Tibial nerve (tissue), 4 donors: ENCODE data around the gene COL1A1. TPM values are rescaled to one million over a fixed set of nuclear protein-coding genes. Genes with fewer than 3 reads are reported as not detected.

Experiments
- DNase-seq, 2 donors: peaks; one replicate each; pipeline ENCODE4 v3.0.0-alpha.2; 2019; ENCODE audit warnings: low spot score in 2 of 2
- H3K27ac ChIP-seq, 4 donors: fragments of 200-600 bp; sonication (generic) in 3 of 4; one replicate each; pipeline ENCODE4 v1.5.1; 2017 to 2019; ENCODE audit warnings: mild to moderate bottlenecking in 1 of 4
- H3K27me3 ChIP-seq, 2 donors: fragments of 200-600 bp; sonication (generic) in 1 of 2; one replicate each; pipeline versions ENCODE4 v1.5.1 to v1.6.0; 2017 to 2019
- H3K36me3 ChIP-seq, 3 donors: fragments of 200-600 bp; sonication (generic); one replicate each; pipeline ENCODE4 v1.5.1; 2018 to 2019
- H3K4me1 ChIP-seq, 4 donors: fragments of 200-600 bp; sonication (generic) in 3 of 4; one replicate each; pipeline ENCODE4 v1.5.1; 2017 to 2019
- H3K4me3 ChIP-seq, 4 donors: fragments of 200-600 bp; sonication (generic) in 3 of 4; one replicate each; pipeline ENCODE4 v1.5.1; 2017 to 2019; ENCODE audit warnings: mild to moderate bottlenecking in 1 of 4, moderate library complexity in 1 of 4
- H3K9me3 ChIP-seq, 4 donors: fragments of 200-600 bp; sonication (generic) in 3 of 4; one replicate each; pipeline ENCODE4 v1.5.1; 2017 to 2019
- EP300 ChIP-seq, 2 donors: sonication (generic); formaldehyde crosslinking; IDR thresholded peaks; one replicate each; pipeline ENCODE4 v1.6.1; 2017; ENCODE audit warnings: antibody characterized with exemption in 2 of 2, mild to moderate bottlenecking in 1 of 2
- POLR2A ChIP-seq, 2 donors: fragments of 450-650 bp; IDR thresholded peaks; one replicate each; pipeline ENCODE4 v1.6.1; 2017; ENCODE audit warnings: antibody characterized with exemption in 2 of 2, mild to moderate bottlenecking in 2 of 2, moderate library complexity in 2 of 2
- WGBS, 2 donors: methylation state at CpG; one replicate each; pipeline ENCODE4 v1.1.5; 2018; 5-methylcytosine and 5-hydroxymethylcytosine counted together
- total RNA-seq, 4 donors: library from RNA; depleted of rRNA; stranded (reverse); fragments of >200 nt; gene quantifications; one replicate each; pipeline ENCODE4 v1.1.0, GENCODE V29; 2016
- TF ChIP-seq, protein P1 (sequence below), 5 experiments: fragments of 200-600 bp in 3 of 5; fragments of 450-650 bp in 2 of 5; sonication (generic) in 3 of 5; IDR thresholded peaks; one replicate each; pipeline ENCODE4 v1.5.1; 2016 to 2019; ENCODE audit warnings: antibody characterized with exemption in 5 of 5, mild to moderate bottlenecking in 3 of 5, moderate library complexity in 2 of 5

The COL1A1 gene
- total RNA-seq, 4 donors from 2014 or later = 31.5 to 185 (median 73.0) TPM

DNA sequence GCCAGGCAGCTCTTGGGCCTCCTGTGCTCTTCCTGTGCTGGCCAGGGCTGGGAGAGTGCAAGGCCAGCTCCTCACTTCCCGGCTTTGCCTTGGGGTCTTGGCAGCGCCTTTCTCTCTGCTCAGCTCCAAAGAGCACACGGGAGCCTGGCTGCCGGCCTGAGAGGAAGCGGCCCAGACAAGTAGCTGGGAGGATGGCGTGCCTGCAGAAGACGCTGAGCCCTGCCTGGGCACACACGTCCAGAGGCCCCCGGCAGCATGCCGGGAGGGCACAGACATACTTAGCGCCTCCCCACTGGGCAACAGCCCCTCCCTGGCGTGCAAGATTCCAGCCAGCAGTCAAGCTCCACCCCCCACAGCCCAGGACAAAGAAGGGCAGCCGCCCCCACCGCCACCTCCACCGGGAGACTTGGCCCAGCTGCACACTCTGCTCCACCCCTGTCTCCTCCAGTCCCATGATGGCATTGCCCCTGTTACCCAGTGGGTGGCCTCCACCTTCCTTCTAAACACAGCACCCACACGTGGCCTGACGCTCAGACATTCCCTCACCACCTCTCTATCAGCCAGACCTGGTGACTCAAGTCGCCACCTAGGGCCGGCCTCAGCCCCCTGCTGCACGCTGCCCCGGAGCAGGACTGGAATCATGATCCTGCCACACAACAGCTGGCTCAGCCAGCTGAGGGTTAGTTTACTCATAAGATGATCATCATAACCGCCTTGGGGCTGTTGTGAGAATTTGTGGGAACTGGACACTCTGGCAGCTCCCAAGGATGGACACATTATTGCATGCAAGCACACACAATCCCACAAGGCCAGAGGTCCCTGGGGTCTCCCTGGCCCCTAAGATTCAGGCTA lies 23.2 kb downstream of the COL1A1 start:
- Histone ChIP-seq H3K27me3 (no peaks in the 10 kb centered on the region), H3K36me3 (no peaks in the 10 kb centered on the region), H3K4me1 (peaks cover 0 to 80% (median 26%) of the 10 kb centered on the region in 4 donors), H3K9me3 (no peaks in the 10 kb centered on the region), H3K27ac (peak overlapping the region; percentile 33 to 89 (median 78)), H3K4me3 (peak overlapping the region in 2 of 4 donors; percentile 0 to 26)
- TF ChIP-seq POLR2A (IDR thresholded peaks at IDR 0.05) = peak in 1 of 2 donors; percentile 18
- TF ChIP-seq, protein P1, sequence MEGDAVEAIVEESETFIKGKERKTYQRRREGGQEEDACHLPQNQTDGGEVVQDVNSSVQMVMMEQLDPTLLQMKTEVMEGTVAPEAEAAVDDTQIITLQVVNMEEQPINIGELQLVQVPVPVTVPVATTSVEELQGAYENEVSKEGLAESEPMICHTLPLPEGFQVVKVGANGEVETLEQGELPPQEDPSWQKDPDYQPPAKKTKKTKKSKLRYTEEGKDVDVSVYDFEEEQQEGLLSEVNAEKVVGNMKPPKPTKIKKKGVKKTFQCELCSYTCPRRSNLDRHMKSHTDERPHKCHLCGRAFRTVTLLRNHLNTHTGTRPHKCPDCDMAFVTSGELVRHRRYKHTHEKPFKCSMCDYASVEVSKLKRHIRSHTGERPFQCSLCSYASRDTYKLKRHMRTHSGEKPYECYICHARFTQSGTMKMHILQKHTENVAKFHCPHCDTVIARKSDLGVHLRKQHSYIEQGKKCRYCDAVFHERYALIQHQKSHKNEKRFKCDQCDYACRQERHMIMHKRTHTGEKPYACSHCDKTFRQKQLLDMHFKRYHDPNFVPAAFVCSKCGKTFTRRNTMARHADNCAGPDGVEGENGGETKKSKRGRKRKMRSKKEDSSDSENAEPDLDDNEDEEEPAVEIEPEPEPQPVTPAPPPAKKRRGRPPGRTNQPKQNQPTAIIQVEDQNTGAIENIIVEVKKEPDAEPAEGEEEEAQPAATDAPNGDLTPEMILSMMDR (IDR thresholded peaks at IDR 0.05) = peak; percentile 32 to 58 (median 49)
- TF ChIP-seq EP300 (IDR thresholded peaks at IDR 0.05) = peak in 1 of 2 donors; percentile 75
- 6 to 10% methylated on average over 19 to 22 of the region's 22 CpGs for WGBS, 2 donors
- DNase-seq = peak in 1 of 2 donors; percentile 43

DNA sequence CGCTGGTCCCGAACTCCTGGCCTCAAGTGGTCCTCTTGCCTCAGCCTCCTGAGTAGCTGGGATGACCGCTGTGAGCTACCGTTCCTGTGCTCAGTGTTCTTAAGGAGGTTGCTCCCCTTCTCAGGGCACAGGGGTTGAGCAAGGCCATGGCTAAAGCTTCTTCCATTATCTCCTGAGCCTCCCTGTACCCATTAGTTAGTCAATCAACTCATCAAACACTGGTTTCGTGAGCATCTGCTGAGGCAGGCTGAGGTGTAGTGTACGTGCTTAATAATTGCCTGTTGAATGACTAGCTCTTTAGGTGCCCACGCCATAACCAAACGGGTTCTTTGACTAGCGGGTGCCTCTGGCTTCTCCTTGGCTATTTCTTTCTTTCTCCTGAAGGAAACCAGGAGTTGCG lies 24.0 kb downstream of the COL1A1 start:
- no peak for DNase-seq
- no peaks in the 10 kb centered on the region for H3K36me3 ChIP-seq
- TF ChIP-seq, protein P1 (IDR thresholded peaks at IDR 0.05) = no peak
- TF ChIP-seq EP300 (IDR thresholded peaks at IDR 0.05) = no peak
- no peak for TF ChIP-seq POLR2A (IDR thresholded peaks at IDR 0.05)
- no peaks in the 10 kb centered on the region for H3K27me3 ChIP-seq
- H3K4me1 ChIP-seq = peaks cover 0 to 82% (median 26%) of the 10 kb centered on the region in 4 donors
- peak overlapping the region in 1 of 4 donors; percentile 26 for H3K4me3 ChIP-seq
- H3K27ac ChIP-seq = peak overlapping the region; percentile 33 to 89 (median 78)
- 85 to 86% methylated on average over 10 of the region's 10 CpGs for WGBS, 2 donors
- H3K9me3 ChIP-seq = no peaks in the 10 kb centered on the region

DNA sequence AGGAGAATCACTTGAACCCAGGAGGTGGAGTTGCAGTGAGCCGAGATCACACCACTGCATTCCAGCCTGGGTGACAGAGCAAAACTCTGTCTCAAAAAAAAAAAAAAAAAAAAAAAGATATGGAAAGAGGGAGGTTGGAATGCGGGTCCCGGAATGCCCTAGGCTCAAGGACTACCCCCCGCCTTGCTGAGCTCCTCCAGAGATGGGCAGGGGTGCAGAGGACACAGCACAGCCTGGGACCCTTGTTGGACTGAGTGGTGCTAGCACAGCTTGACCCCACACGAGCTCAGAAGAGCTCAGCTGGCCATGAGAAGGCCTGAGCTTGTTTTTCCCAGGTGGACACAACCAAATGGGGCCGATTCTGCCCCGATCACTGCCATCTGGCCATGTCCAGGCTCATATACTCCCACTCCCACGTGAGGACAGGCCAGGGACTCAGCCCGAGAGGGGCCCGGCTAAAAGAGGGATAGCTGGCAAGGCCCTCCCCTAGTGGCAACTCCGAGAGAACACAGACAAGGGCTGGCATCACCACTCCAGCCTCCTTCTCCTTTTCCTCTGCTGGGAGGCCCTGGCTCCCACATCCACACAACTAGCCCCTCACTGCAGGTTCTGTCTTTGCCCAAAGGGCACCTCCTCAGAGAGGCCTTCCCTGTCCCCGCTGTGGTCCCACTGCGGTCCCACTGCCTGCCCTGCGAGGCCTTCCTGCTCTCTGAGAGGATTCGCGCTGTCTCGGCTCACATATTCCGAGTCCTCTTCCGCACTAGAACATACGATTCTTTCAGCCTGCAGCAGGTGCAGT lies 24.7 kb downstream of the COL1A1 start:
- peaks cover 0 to 80% (median 25%) of the 10 kb centered on the region in 4 donors for H3K4me1 ChIP-seq
- no peak overlapping the region for H3K4me3 ChIP-seq
- WGBS, 2 donors = 72% methylated on average over 20 of the region's 20 CpGs
- H3K9me3 ChIP-seq = no peaks in the 10 kb centered on the region
- no peak for TF ChIP-seq POLR2A (IDR thresholded peaks at IDR 0.05)
- TF ChIP-seq, protein P1 (IDR thresholded peaks at IDR 0.05) = peak in 1 of 5 experiments; percentile 26
- no peak for TF ChIP-seq EP300 (IDR thresholded peaks at IDR 0.05)
- H3K27me3 ChIP-seq = no peaks in the 10 kb centered on the region
- DNase-seq = no peak
- H3K36me3 ChIP-seq = peaks cover 0 to 2% (median 0%) of the 10 kb centered on the region in 3 donors
- H3K27ac ChIP-seq = peak overlapping the region; percentile 33 to 89 (median 78)

DNA sequence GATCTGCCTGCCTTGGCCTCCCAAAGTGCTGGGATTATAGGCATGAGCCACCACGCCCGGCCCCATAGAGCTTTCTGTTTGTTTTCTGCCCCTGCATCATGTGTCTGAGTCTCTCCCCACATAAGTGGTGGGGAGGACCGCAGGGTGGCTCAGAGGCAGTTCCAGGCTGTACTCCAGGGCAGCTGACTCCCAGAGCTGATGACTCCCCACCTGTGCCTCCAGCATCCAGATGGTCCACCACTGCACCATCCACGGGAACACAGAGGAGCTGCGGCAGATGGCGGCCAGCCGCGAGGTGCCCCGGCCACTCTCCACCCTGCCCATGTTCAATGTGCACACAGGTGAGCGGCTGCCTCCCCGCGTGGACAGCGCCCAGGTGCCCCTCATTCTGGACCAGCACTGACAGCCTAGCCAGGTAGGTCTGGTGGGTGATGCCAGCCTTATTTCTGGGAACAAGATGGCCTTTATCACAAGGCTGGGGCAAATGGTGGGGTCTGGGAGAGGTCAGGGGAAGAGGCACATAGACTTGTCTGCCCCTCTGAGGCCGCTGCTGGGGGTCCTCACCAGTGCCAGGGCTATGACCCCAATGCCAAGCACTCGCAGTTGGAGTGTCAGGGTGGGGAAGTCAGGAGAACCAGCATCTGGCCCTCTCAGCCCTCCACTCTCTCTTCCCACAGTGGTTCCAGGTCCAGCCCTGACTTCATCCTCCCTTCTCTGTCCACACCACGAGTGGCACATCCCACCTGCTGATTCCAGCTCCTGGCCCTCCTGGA lies 26.2 kb downstream of the COL1A1 start:
- peak overlapping the region; percentile 2 to 89 (median 70) for H3K27ac ChIP-seq
- TF ChIP-seq, protein P1 (IDR thresholded peaks at IDR 0.05) = no peak
- TF ChIP-seq POLR2A (IDR thresholded peaks at IDR 0.05) = no peak
- TF ChIP-seq EP300 (IDR thresholded peaks at IDR 0.05) = no peak
- peaks cover 0 to 67% (median 23%) of the 10 kb centered on the region in 4 donors for H3K4me1 ChIP-seq
- no peak overlapping the region for H3K4me3 ChIP-seq
- no peak for DNase-seq
- peaks cover 0 to 12% (median 0%) of the 10 kb centered on the region in 3 donors for H3K36me3 ChIP-seq
- H3K9me3 ChIP-seq = no peaks in the 10 kb centered on the region
- H3K27me3 ChIP-seq = no peaks in the 10 kb centered on the region
- WGBS, 2 donors = 84 to 87% methylated on average over 11 to 15 of the region's 16 CpGs
